Suprapubic skin (tissue), 4 donors: ENCODE measurements around the gene PCNT. TPM values are rescaled to one million over a fixed set of nuclear protein-coding genes. Genes with fewer than 3 reads are reported as not detected.

Source experiments
- DNase-seq, 2 donors: peaks; one replicate each; pipeline ENCODE4 v3.0.0-alpha.2; 2019; ENCODE audit warnings: low spot score in 2 of 2
- H3K27ac ChIP-seq: fragments of 200-600 bp; sonication (generic); one replicate; pipeline ENCODE4 v1.5.1; 2019
- H3K27me3 ChIP-seq: fragments of 200-600 bp; sonication (generic); one replicate; pipeline ENCODE4 v1.5.1; 2019
- H3K36me3 ChIP-seq: fragments of 200-600 bp; sonication (generic); one replicate; pipeline ENCODE4 v1.5.1; 2019
- H3K4me1 ChIP-seq: fragments of 200-600 bp; sonication (generic); one replicate; pipeline ENCODE4 v1.5.1; 2019
- H3K4me3 ChIP-seq: fragments of 200-600 bp; sonication (generic); one replicate; pipeline ENCODE4 v1.5.1; 2019; ENCODE audit warnings: mild to moderate bottlenecking
- H3K9me3 ChIP-seq: fragments of 200-600 bp; sonication (generic); one replicate; pipeline ENCODE4 v1.5.1; 2019
- EP300 ChIP-seq: sonication (generic); formaldehyde crosslinking; IDR thresholded peaks from one replicate; pipeline ENCODE4 v1.6.1; 2017; ENCODE audit warnings: antibody characterized with exemption
- POLR2A ChIP-seq, 2 donors: fragments of 450-650 bp; IDR thresholded peaks; one replicate each; pipeline ENCODE4 v1.6.1; 2017; ENCODE audit warnings: antibody characterized with exemption in 2 of 2, mild to moderate bottlenecking in 2 of 2, moderate library complexity in 2 of 2
- POLR2AphosphoS5 ChIP-seq, 3 donors: sonication (generic); formaldehyde crosslinking; IDR thresholded peaks; one replicate each; pipeline ENCODE4 v1.6.1; 2017; ENCODE audit warnings: antibody characterized with exemption in 3 of 3
- WGBS: methylation state at CpG from one replicate; pipeline ENCODE4 v1.1.5; 2018; 5-methylcytosine and 5-hydroxymethylcytosine counted together
- total RNA-seq, 4 donors: library from RNA; depleted of rRNA; stranded (reverse); fragments of >200 nt; gene quantifications; one replicate each; pipeline ENCODE4 v1.1.0, GENCODE V29; 2016
- TF ChIP-seq, protein P1 (sequence below), 2 donors: fragments of 200-600 bp in 1 of 2; fragments of 450-650 bp in 1 of 2; sonication (generic) in 1 of 2; IDR thresholded peaks; one replicate each; pipeline ENCODE4 v1.5.1; 2016 to 2019; ENCODE audit warnings: antibody characterized with exemption in 2 of 2, mild to moderate bottlenecking in 1 of 2, moderate library complexity in 1 of 2

Gene PCNT
- total RNA-seq, 4 donors from 2014 or later: 27.4 to 65.2 (median 47.0) TPM

DNA sequence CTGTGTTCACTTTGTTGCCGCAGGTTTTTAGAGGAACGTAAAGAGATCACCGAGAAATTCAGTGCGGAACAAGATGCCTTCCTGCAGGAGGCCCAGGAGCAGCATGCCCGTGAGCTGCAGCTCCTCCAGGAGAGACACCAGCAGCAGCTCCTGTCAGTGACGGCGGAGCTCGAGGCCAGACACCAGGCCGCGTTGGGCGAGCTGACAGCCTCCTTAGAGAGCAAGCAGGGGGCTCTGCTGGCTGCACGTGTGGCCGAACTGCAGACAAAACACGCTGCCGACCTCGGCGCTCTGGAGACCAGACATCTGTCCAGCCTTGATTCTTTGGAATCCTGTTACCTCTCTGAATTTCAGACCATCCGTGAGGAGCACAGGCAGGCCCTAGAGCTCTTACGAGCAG, 42.6 kb downstream of the PCNT start:
- Histone ChIP-seq H3K4me1 (peaks cover 5% of the 10 kb centered on the region), H3K9me3 (no peaks in the 10 kb centered on the region), H3K27ac (no peak overlapping the region), H3K36me3 (peaks cover 70% of the 10 kb centered on the region), H3K4me3 (no peak overlapping the region), H3K27me3 (no peaks in the 10 kb centered on the region)
- no peak for DNase-seq
- TF ChIP-seq POLR2A (IDR thresholded peaks at IDR 0.05): no peak
- TF ChIP-seq, protein P1, sequence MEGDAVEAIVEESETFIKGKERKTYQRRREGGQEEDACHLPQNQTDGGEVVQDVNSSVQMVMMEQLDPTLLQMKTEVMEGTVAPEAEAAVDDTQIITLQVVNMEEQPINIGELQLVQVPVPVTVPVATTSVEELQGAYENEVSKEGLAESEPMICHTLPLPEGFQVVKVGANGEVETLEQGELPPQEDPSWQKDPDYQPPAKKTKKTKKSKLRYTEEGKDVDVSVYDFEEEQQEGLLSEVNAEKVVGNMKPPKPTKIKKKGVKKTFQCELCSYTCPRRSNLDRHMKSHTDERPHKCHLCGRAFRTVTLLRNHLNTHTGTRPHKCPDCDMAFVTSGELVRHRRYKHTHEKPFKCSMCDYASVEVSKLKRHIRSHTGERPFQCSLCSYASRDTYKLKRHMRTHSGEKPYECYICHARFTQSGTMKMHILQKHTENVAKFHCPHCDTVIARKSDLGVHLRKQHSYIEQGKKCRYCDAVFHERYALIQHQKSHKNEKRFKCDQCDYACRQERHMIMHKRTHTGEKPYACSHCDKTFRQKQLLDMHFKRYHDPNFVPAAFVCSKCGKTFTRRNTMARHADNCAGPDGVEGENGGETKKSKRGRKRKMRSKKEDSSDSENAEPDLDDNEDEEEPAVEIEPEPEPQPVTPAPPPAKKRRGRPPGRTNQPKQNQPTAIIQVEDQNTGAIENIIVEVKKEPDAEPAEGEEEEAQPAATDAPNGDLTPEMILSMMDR (IDR thresholded peaks at IDR 0.05): no peak
- TF ChIP-seq EP300: no peak
- TF ChIP-seq POLR2AphosphoS5 (IDR thresholded peaks at IDR 0.05): no peak
- WGBS: 83% methylated on average over 10 of the region's 19 CpGs

DNA sequence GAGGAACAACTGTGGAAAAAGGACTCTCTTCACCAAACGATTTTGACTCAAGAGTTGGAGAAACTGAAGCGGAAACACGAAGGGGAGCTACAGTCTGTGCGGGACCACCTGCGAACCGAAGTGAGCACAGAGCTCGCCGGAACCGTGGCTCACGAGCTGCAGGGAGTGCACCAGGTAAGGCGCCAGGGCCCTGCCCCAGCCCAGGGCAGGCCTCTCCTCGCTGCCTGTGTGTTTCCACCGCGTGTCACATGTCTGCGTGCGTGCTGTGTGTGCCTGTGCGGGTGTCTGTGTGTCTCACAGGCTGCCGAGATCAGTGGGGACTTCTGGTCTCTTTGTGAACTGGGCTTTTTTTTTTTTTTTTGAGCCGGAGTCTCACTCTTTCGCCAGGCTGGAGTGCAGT, 43.0 kb downstream of the PCNT start:
- H3K4me1 ChIP-seq: peaks cover 5% of the 10 kb centered on the region
- no peaks in the 10 kb centered on the region for H3K9me3 ChIP-seq
- no peak overlapping the region for H3K4me3 ChIP-seq
- TF ChIP-seq, protein P1 (IDR thresholded peaks at IDR 0.05): no peak
- no peak for TF ChIP-seq EP300
- no peak for TF ChIP-seq POLR2AphosphoS5 (IDR thresholded peaks at IDR 0.05)
- TF ChIP-seq POLR2A (IDR thresholded peaks at IDR 0.05): no peak
- no peaks in the 10 kb centered on the region for H3K27me3 ChIP-seq
- DNase-seq: no peak
- peaks cover 66% of the 10 kb centered on the region for H3K36me3 ChIP-seq
- whole genome bisulfite sequencing: 95% methylated on average over 20 of the region's 20 CpGs
- H3K27ac ChIP-seq: no peak overlapping the region

DNA sequence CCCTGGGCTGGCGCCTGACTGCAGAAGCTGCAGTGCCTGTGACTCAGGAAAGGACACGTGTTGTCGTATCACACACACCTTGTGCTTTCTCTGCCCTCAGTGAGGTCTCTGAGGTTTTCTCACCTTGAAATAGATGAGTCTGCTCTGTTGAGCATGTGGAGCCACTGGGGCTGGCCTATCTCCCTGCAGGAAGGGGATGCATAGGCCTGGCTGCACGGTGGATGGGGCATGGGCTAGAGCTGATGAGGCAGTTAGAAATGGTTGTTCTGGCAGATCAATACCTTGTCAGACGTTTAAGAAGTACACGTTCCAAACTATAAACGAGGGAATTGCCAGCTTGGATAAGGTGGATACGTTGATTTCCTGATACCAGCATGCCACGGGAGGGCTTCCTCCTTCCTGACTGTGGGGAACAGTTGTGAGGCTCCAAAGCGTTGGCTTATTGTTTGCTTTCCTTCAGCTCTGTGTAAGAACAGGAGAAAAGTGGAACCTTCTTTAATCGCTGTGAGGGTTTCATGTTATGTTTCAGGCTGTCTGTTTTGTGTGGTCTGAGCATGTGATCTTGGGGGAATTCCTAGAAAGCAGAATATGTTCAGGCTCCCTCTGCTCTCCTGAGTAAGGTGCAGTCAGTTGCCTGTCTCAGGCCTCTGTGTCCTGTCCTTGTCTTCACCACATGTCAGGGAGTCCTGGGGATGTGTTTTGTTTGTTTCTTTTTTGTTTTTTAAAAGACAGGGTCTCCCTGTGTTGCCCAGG, 44.8 kb downstream of the PCNT start:
- peaks cover 5% of the 10 kb centered on the region for H3K4me1 ChIP-seq
- no peaks in the 10 kb centered on the region for H3K9me3 ChIP-seq
- no peak overlapping the region for H3K27ac ChIP-seq
- TF ChIP-seq POLR2AphosphoS5 (IDR thresholded peaks at IDR 0.05) (no peak), EP300 (no peak), POLR2A (IDR thresholded peaks at IDR 0.05) (no peak)
- TF ChIP-seq, protein P1 (IDR thresholded peaks at IDR 0.05): no peak
- no peak for DNase-seq
- H3K27me3 ChIP-seq: no peaks in the 10 kb centered on the region
- peaks cover 60% of the 10 kb centered on the region for H3K36me3 ChIP-seq
- 56% methylated on average over 11 of the region's 11 CpGs for WGBS
- no peak overlapping the region for H3K4me3 ChIP-seq

DNA sequence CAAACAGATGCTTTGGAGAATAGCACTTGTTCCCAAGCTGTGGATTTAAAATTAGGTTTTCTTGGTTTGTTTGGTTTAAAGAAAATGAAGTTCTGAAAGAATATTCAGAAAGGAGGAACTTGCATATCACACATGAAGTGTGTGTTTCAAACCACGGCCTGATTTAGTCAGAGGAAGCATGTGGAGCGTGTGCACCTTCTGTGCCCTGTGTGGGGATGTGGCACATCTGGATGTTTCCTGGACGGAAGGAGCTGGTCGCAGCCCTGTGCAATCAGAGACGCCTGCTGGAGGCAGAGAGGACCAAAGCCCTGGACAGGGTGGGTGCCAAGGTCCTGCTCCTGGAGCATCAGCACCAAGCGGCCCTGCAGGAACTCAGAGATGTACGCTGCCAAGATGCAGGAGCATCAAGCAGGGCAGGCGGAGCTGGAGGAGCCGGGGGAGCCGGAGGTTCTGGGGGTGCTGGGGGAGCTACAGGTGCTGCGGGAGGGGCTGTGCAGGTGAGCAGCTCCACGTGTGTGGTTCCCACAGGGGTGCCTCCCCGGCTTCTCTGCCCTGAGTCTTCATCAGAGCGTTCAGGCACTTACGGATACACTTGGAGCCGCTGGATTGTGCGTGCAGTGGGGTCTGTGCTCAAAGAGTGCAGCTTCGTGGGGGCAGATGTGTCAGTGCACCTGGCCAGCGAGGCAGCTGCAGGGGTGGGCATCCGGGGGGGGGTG, 45.7 kb downstream of the PCNT start:
- Histone ChIP-seq H3K27ac (no peak overlapping the region), H3K9me3 (no peaks in the 10 kb centered on the region), H3K27me3 (no peaks in the 10 kb centered on the region), H3K4me1 (peaks cover 5% of the 10 kb centered on the region), H3K36me3 (peaks cover 51% of the 10 kb centered on the region), H3K4me3 (no peak overlapping the region)
- 70% methylated on average over 10 of the region's 20 CpGs for WGBS
- DNase-seq: no peak
- no peak for TF ChIP-seq EP300
- TF ChIP-seq POLR2AphosphoS5 (IDR thresholded peaks at IDR 0.05): no peak
- TF ChIP-seq, protein P1 (IDR thresholded peaks at IDR 0.05): no peak
- TF ChIP-seq POLR2A (IDR thresholded peaks at IDR 0.05): no peak
